Astrocyte of the spinal cord (primary cell): ENCODE data around the gene ALDOA.

Source experiments
- DNase-seq: peaks from one replicate; pipeline ENCODE4 v3.0.0; 2011; ENCODE audit warnings: low read depth, low spot score
- H3K4me3 ChIP-seq: 2 replicates; pipeline ENCODE4 v1.5.1; 2011; ENCODE audit warnings: low read depth, mild to moderate bottlenecking, low read length, moderate library complexity
- CTCF ChIP-seq: IDR thresholded peaks from 2 replicates; pipeline ENCODE4 v1.5.1; 2012; ENCODE audit warnings: low read depth, mild to moderate bottlenecking, low read length, inconsistent platforms
- in situ Hi-C: cut with HindIII; loops from 2 replicates; pipeline ENCODE4 v1.10.0; 2017; ENCODE audit warnings: low sequenced_read_pairs

The ALDOA gene

GRCh38 chr16:30063893-30064728, 1.4 kb upstream of the ALDOA start:
- peak overlapping the region; percentile 49 for H3K4me3 ChIP-seq
- TF ChIP-seq CTCF, result peak; percentile 34
- in situ Hi-C loops, result no loop called here
- DNase-seq, result peak; percentile 47

DNA sequence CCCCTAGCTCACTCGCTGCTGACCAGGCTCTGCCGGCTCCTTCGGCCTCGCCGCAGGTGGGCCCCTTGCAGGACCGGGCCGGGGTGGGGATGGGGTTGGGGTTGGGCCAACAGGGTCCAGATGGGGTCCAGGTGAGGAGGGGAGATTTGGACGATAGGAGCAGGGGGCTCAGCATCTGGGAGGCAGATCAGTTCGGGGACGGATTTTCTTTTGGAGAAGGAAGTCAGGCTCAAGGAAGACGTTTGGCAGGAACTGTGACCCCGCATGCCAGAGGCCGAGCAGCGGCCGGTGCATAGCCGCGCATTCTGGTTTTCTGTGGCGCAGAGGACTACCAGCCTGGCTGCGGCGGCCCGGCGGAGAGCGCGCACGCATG, 845 bp upstream of the ALDOA start:
- no peak for DNase-seq
- TF ChIP-seq CTCF, result no peak
- in situ Hi-C loops, result no loop called here
- H3K4me3 ChIP-seq, result peak overlapping the region; percentile 49

GRCh38 chr16:30065943-30066760, 592 bp downstream of the ALDOA start:
- no peak for DNase-seq
- peak overlapping the region; percentile 97 for H3K4me3 ChIP-seq
- in situ Hi-C loops, result no loop called here
- TF ChIP-seq CTCF, result no peak

GRCh38 chr16:30066761-30067583, 1.4 kb downstream of the ALDOA start:
- no peak for TF ChIP-seq CTCF
- in situ Hi-C loops, result no loop called here
- peak overlapping the region; percentile 97 for H3K4me3 ChIP-seq
- DNase-seq, result no peak

- in situ Hi-C loops, result no loop called here
- no peak for DNase-seq
- no peak for TF ChIP-seq CTCF
- peak overlapping the region; percentile 97 for H3K4me3 ChIP-seq
These were observed 2.0 kb downstream of the ALDOA start for GRCh38 chr16:30067584-30067916.

DNA sequence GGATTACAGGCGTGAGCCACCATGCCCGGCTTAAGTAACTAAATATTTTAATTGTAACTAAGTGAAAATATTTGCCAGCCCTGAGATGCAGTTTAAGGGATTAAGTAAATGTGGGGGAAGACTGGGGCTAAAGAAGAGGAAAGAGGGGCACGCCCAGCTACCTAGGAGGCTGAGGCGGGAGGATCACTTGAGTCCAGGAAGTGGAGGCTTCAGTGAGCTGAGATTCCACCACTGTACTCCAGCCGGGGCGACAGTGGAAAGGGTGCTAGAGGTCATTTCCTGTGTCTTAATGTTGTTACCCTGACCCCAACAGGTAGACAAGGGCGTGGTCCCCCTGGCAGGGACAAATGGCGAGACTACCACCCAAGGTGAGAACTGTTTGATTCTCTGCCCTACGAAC, 2.8 kb downstream of the ALDOA start:
- no peak overlapping the region for H3K4me3 ChIP-seq
- no peak for TF ChIP-seq CTCF
- DNase-seq, result no peak
- in situ Hi-C loops, result no loop called here
